Thoracic aorta (tissue), 2 donors: ENCODE results near the gene OR4F15. TPM values are rescaled to one million over a fixed set of nuclear protein-coding genes. Genes with fewer than 3 reads are reported as not detected.

Source experiments
- ATAC-seq: fragments of 150-250 bp; one replicate; pipeline ENCODE4 v1.8.0; 2017; ENCODE audit warnings: low read depth; ENCODE audit not compliant: insufficient number of reproducible peaks, low FRiP score
- DNase-seq: peaks from one replicate; pipeline ENCODE4 v3.0.0-alpha.2; 2020; ENCODE audit warnings: low spot score
- H3K27ac ChIP-seq, 2 donors: fragments of 200-600 bp; sonication (generic); 1 replicate in 1 of 2; 2 replicates in 1 of 2; pipeline ENCODE4 v1.5.1; 2016; ENCODE audit warnings: mild to moderate bottlenecking in 2 of 2, moderate library complexity in 2 of 2
- H3K27me3 ChIP-seq: fragments of 200-600 bp; sonication (generic); replicated peaks from 2 replicates; pipeline ENCODE4 v1.6.0; 2016; ENCODE audit warnings: mild to moderate bottlenecking; ENCODE audit not compliant: insufficient read depth
- H3K36me3 ChIP-seq: fragments of 200-600 bp; sonication (generic); one replicate; pipeline ENCODE4 v1.5.1; 2016
- H3K4me1 ChIP-seq, 2 donors: fragments of 200-600 bp; sonication (generic); 1 replicate in 1 of 2; 2 replicates in 1 of 2; pipeline versions ENCODE4 v1.5.1 to v1.6.0; 2016; ENCODE audit warnings: low read depth in 2 of 2, mild to moderate bottlenecking in 1 of 2; ENCODE audit not compliant: control insufficient read depth in 1 of 2
- H3K4me3 ChIP-seq: fragments of 200-600 bp; sonication (generic); 2 replicates; pipeline ENCODE4 v1.5.1; 2016; ENCODE audit warnings: mild to moderate bottlenecking
- H3K9me3 ChIP-seq: fragments of 200-600 bp; sonication (generic); 2 replicates; pipeline ENCODE4 v1.5.1; 2016
- total RNA-seq, 2 donors: library from RNA; depleted of rRNA; stranded (reverse); fragments of >200 nt; gene quantifications; one replicate each; pipeline versions ENCODE4 v1.1.0 to v1.2.3, GENCODE V29; 2016
- TF ChIP-seq, protein P1 (sequence below): fragments of 200-600 bp; sonication (generic); IDR thresholded peaks from one replicate; pipeline ENCODE4 v1.5.1; 2019; ENCODE audit warnings: antibody characterized with exemption

The OR4F15 gene
- total RNA-seq, 2 donors from 2014 or later: not detected

DNA sequence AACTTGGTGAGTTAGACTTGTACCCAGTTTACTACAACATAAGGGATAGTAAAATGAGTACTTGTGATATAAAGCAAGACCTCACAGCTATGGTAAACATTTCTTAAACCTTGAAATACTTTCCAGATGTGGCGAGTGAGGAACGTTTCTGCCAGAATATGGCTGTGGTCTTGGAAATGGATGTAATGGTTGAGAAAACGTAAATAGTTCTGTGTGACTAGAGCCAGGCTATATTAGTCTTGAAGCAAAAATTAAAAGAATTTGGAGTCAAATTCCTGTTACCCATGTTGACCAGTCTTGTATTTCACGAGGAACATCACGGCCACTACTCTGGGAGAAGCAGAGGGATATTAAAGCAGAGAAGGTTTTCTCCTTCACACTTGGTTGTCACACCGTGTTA, 15.3 kb downstream of the OR4F15 start:
- Histone ChIP-seq H3K36me3 (no peaks in the 10 kb centered on the region), H3K4me3 (no peak overlapping the region), H3K27me3 (no peaks in the 10 kb centered on the region), H3K4me1 (no peaks in the 10 kb centered on the region), H3K9me3 (no peaks in the 10 kb centered on the region), H3K27ac (no peak overlapping the region)
- TF ChIP-seq, protein P1, sequence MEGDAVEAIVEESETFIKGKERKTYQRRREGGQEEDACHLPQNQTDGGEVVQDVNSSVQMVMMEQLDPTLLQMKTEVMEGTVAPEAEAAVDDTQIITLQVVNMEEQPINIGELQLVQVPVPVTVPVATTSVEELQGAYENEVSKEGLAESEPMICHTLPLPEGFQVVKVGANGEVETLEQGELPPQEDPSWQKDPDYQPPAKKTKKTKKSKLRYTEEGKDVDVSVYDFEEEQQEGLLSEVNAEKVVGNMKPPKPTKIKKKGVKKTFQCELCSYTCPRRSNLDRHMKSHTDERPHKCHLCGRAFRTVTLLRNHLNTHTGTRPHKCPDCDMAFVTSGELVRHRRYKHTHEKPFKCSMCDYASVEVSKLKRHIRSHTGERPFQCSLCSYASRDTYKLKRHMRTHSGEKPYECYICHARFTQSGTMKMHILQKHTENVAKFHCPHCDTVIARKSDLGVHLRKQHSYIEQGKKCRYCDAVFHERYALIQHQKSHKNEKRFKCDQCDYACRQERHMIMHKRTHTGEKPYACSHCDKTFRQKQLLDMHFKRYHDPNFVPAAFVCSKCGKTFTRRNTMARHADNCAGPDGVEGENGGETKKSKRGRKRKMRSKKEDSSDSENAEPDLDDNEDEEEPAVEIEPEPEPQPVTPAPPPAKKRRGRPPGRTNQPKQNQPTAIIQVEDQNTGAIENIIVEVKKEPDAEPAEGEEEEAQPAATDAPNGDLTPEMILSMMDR: no peak
- ATAC-seq (no peak), DNase-seq (no peak)

DNA sequence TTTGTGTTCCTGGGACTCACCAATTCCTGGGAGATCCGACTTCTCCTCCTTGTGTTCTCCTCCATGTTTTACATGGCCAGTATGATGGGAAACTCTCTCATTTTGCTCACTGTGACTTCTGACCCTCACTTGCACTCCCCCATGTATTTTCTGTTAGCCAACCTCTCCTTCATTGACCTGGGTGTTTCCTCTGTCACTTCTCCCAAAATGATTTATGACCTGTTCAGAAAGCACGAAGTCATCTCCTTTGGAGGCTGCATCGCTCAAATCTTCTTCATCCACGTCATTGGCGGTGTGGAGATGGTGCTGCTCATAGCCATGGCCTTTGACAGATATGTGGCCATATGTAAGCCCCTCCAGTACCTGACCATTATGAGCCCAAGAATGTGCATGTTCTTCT, 16.8 kb downstream of the OR4F15 start:
- no peaks in the 10 kb centered on the region for H3K9me3 ChIP-seq
- TF ChIP-seq, protein P1: no peak
- no peaks in the 10 kb centered on the region for H3K4me1 ChIP-seq
- no peak overlapping the region for H3K27ac ChIP-seq
- ATAC-seq: no peak
- H3K27me3 ChIP-seq: no peaks in the 10 kb centered on the region
- DNase-seq: no peak
- H3K36me3 ChIP-seq: no peaks in the 10 kb centered on the region
- H3K4me3 ChIP-seq: no peak overlapping the region

DNA sequence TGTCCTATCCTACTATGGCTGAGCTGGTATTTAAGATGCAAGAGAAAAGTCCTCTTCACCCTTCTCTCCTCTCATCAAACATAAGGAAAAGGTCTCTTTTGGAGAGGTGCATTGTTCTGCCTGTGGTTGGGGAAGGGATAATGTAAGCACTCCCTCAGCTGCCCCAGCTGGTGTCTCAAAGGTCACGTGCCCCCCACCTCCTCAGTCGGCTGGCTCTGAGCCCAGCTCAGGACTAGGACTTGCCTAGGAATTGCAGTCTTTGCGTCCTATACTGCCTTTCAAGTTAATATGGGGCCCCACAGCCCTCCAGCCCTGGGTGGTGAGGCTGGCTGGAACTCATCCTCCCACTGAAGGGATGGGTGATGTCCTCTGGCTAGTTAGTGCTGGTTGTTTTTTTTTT, 29.7 kb downstream of the OR4F15 start:
- Histone ChIP-seq H3K9me3 (no peaks in the 10 kb centered on the region), H3K4me1 (no peaks in the 10 kb centered on the region), H3K36me3 (no peaks in the 10 kb centered on the region), H3K27ac (no peak overlapping the region), H3K4me3 (no peak overlapping the region), H3K27me3 (no peaks in the 10 kb centered on the region)
- ATAC-seq (no peak), DNase-seq (no peak)
- TF ChIP-seq, protein P1: no peak

DNA sequence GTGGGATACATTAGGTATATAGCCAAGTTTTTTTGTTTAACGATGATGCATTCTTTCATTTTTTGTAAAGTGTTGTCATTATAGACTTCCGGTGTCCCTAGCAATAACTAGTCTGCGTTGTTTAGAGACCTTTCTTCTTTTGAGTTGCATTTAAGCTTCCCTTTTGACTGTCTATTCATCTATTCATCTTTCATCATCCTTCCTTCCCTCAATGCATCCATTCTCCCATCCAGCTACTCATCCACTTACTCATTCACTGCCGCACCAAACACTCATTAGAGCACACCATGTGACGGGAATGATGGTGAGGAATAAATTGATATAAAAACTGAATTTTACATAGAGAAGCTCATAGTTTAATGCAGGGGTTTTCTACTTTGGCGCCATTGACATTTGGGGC, 32.9 kb downstream of the OR4F15 start:
- H3K4me3 ChIP-seq: no peak overlapping the region
- no peak overlapping the region for H3K27ac ChIP-seq
- no peaks in the 10 kb centered on the region for H3K27me3 ChIP-seq
- no peaks in the 10 kb centered on the region for H3K9me3 ChIP-seq
- TF ChIP-seq, protein P1: no peak
- ATAC-seq (no peak), DNase-seq (no peak)
- no peaks in the 10 kb centered on the region for H3K36me3 ChIP-seq
- no peaks in the 10 kb centered on the region for H3K4me1 ChIP-seq

DNA sequence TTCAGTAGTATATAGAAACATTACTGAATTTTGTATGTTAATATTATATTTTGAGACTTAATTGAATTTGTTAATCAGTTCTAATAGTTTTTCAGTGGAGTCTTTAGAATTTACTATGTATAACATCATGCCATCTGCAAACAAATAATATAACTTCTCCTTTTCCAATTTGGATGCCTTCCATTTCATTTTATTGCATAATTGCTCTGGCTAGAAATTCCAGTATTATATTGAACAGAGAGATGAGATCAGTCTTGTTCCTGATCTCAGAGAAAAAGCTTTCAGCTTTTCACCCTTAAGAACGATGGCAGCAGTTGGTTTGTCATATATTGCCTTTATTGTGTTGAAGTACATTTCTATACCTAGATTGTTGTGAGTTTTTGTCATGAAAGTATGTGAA, 40.4 kb downstream of the OR4F15 start:
- H3K4me3 ChIP-seq: no peak overlapping the region
- TF ChIP-seq, protein P1: no peak
- ATAC-seq (no peak), DNase-seq (no peak)
- no peak overlapping the region for H3K27ac ChIP-seq
- H3K4me1 ChIP-seq: no peaks in the 10 kb centered on the region
- H3K36me3 ChIP-seq: no peaks in the 10 kb centered on the region
- H3K27me3 ChIP-seq: no peaks in the 10 kb centered on the region
- no peaks in the 10 kb centered on the region for H3K9me3 ChIP-seq

Other genes starting within 250 kb of the OR4F15 start
- 100 to 1,000 TPM in 1 of 2 donors, 10 to 100 TPM in 1; 39.8 to 104 TPM for gene TM2D3, start 159.8 kb upstream of the OR4F15 start, total RNA-seq
- 10 to 100 TPM; 20.5 to 21.3 TPM for gene TARS3, start 87.7 kb upstream of the OR4F15 start, total RNA-seq
- gene OR4F6, start 8.7 kb upstream of the OR4F15 start, total RNA-seq: not detected